Measurements from ENCODE around the gene GLRA3. TPM values are rescaled to one million over a fixed set of nuclear protein-coding genes. Genes with fewer than 3 reads are reported as not detected.

Gene GLRA3
- total RNA-seq, 2 donors from 2014 or later = not detected

GRCh38 chr4:174757736-174758135 is 71.3 kb downstream of the GLRA3 start:
- no peak for DNase-seq (ENCODE audit: low spot score in 2 of 2)
- no peak for ATAC-seq
- no peak overlapping the region for H3K27ac Mint-ChIP-seq
- no peaks in the 10 kb centered on the region for H3K36me3 Mint-ChIP-seq
- H3K9me3 Mint-ChIP-seq = no peaks in the 10 kb centered on the region

DNA sequence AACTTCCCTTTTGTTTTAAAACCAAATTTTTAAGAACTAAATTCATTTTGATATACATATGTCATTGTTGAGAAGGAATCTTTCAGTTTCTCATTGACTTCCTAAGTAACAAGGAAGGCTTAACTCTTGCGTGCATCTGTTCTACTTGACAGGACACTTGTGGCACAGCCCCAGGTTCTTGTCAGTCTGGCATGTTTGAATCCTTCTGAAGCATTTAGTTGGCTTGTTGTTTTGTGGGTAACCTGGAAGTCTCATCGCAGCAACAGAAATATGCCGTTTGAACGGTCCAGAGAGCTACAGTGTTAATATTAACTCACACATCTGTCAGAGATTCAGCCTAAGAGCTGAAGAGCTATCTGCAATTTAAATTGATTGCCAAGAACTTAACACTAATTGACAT is 76.0 kb downstream of the GLRA3 start:
- DNase-seq (ENCODE audit: low spot score in 2 of 2) (no peak), ATAC-seq (no peak)
- Mint-ChIP-seq H3K9me3 (peaks cover 0 to 2% of the 10 kb centered on the region in 2 donors), H3K27ac (no peak overlapping the region), H3K36me3 (no peaks in the 10 kb centered on the region)

- Mint-ChIP-seq H3K36me3 (no peaks in the 10 kb centered on the region), H3K27ac (no peak overlapping the region), H3K9me3 (peaks cover 0 to 7% of the 10 kb centered on the region in 2 donors)
- no peak for ATAC-seq
- no peak for DNase-seq (ENCODE audit: low spot score in 2 of 2)
These were observed 77.0 kb downstream of the GLRA3 start for GRCh38 chr4:174752026-174752425.

GRCh38 chr4:174749091-174749490 is 80.0 kb downstream of the GLRA3 start:
- DNase-seq (ENCODE audit: low spot score in 2 of 2) (no peak), ATAC-seq (no peak)
- Mint-ChIP-seq H3K9me3 (peaks cover 0 to 18% of the 10 kb centered on the region in 2 donors), H3K27ac (no peak overlapping the region), H3K36me3 (no peaks in the 10 kb centered on the region)

- Mint-ChIP-seq H3K36me3 (no peaks in the 10 kb centered on the region), H3K9me3 (peaks cover 0 to 18% of the 10 kb centered on the region in 2 donors), H3K27ac (no peak overlapping the region)
- ATAC-seq (no peak), DNase-seq (ENCODE audit: low spot score in 2 of 2) (no peak)
These were observed 82.3 kb downstream of the GLRA3 start for GRCh38 chr4:174746710-174747109.

- Mint-ChIP-seq H3K9me3 (peaks cover 0 to 14% of the 10 kb centered on the region in 2 donors), H3K27ac (no peak overlapping the region), H3K36me3 (no peaks in the 10 kb centered on the region)
- DNase-seq (ENCODE audit: low spot score in 2 of 2) = no peak
- ATAC-seq = no peak
These were observed 86.5 kb downstream of the GLRA3 start for GRCh38 chr4:174742561-174742960.

DNA sequence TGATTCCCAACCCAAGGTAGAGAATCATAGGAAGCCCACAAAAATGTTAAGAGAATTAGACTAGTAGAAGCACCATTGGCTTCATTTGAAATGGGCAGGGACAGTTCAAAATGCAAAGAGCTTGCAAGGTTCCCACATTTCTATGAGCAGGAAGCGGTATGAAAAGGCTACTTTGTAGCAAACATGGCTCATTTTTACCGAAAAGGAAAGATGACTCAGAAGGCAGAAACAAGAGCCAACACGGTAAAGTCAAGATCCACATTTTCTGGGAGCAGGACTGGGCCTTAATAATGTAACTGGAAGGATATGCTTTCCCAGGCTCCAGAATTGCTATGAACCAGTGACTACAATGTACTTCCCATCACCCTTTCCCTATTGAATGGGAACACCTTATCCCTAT is 89.5 kb downstream of the GLRA3 start:
- DNase-seq (ENCODE audit: low spot score in 2 of 2) (no peak), ATAC-seq (no peak)
- Mint-ChIP-seq H3K36me3 (no peaks in the 10 kb centered on the region), H3K27ac (no peak overlapping the region), H3K9me3 (peaks cover 0 to 3% of the 10 kb centered on the region in 2 donors)

DNA sequence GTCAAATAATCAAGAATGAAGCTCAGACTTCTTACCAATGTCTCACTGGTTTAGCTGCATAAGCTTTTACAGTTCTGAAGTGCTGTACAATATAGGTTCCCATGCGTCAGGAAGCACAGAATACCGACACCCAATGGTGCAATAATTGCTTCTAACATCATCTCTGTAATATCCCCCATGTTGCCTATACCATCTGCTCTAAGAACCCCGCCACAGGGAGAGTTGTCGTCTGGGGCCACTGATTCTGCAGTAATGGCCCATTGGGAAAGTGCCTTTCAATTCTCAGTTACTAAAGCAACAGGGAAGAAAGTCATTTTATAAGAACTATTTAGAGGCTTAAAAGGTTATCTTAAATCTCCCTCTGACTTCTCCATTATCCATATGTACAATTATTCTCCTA is 94.9 kb downstream of the GLRA3 start:
- Mint-ChIP-seq H3K27ac (no peak overlapping the region), H3K9me3 (no peaks in the 10 kb centered on the region), H3K36me3 (no peaks in the 10 kb centered on the region)
- no peak for DNase-seq (ENCODE audit: low spot score in 2 of 2)
- ATAC-seq = no peak

GRCh38 chr4:174717828-174718227 is 111.2 kb downstream of the GLRA3 start:
- ATAC-seq = no peak
- no peak for DNase-seq (ENCODE audit: low spot score in 2 of 2)
- Mint-ChIP-seq H3K27ac (no peak overlapping the region), H3K9me3 (no peaks in the 10 kb centered on the region), H3K36me3 (no peaks in the 10 kb centered on the region)

GRCh38 chr4:174716986-174717770 is 111.9 kb downstream of the GLRA3 start:
- no peak overlapping the region for H3K27ac Mint-ChIP-seq
- ATAC-seq = no peak
- DNase-seq (ENCODE audit: low spot score in 2 of 2) = no peak

GRCh38 chr4:174714393-174715211 is 114.4 kb downstream of the GLRA3 start:
- DNase-seq (ENCODE audit: low spot score in 2 of 2) (peak in 1 of 2 donors; percentile 11), ATAC-seq (peak in 1 of 2 donors; percentile 58)
- Mint-ChIP-seq H3K9me3 (no peaks in the 10 kb centered on the region), H3K27ac (no peak overlapping the region), H3K36me3 (no peaks in the 10 kb centered on the region)

More at GRCh38 chr4:174716986-174717770, 111.9 kb downstream of the GLRA3 start:
- H3K36me3 Mint-ChIP-seq = no peaks in the 10 kb centered on the region
- H3K9me3 Mint-ChIP-seq = no peaks in the 10 kb centered on the region

GRCh38 chr4:174713821-174714220 is 115.2 kb downstream of the GLRA3 start:
- Mint-ChIP-seq H3K9me3 (no peaks in the 10 kb centered on the region), H3K36me3 (no peaks in the 10 kb centered on the region), H3K27ac (no peak overlapping the region)
- DNase-seq (ENCODE audit: low spot score in 2 of 2) (no peak), ATAC-seq (no peak)

DNA sequence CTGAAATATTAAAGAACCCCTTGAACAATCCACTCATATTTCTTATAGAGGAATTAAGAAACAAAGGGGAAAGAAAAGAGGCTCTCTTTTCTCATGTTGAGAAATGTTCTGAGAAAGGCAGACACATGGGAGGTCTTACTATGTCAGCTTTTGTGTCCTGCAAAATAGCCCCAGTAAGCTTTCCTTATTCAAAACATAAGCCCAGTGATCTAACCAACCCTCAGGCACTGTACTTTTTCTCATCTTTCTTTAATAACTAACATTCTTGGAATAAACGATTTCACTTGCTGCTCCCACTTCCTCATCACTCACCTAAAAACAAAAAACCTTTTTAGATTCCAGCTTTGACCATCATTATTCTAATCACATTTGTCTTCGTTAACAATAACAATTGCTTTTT is 115.9 kb downstream of the GLRA3 start:
- H3K9me3 Mint-ChIP-seq = no peaks in the 10 kb centered on the region
- DNase-seq (ENCODE audit: low spot score in 2 of 2) = no peak
- no peak for ATAC-seq
- H3K27ac Mint-ChIP-seq = no peak overlapping the region
- no peaks in the 10 kb centered on the region for H3K36me3 Mint-ChIP-seq

GRCh38 chr4:174709526-174709925 is 119.5 kb downstream of the GLRA3 start:
- no peak overlapping the region for H3K27ac Mint-ChIP-seq
- ATAC-seq = no peak
- no peaks in the 10 kb centered on the region for H3K36me3 Mint-ChIP-seq

GRCh38 chr4:174708381-174708780 is 120.7 kb downstream of the GLRA3 start:
- Mint-ChIP-seq H3K9me3 (no peaks in the 10 kb centered on the region), H3K27ac (no peak overlapping the region), H3K36me3 (no peaks in the 10 kb centered on the region)
- DNase-seq (ENCODE audit: low spot score in 2 of 2) = no peak
- no peak for ATAC-seq

More at GRCh38 chr4:174709526-174709925, 119.5 kb downstream of the GLRA3 start:
- DNase-seq (ENCODE audit: low spot score in 2 of 2) = no peak
- no peaks in the 10 kb centered on the region for H3K9me3 Mint-ChIP-seq

GRCh38 chr4:174707902-174708301 is 121.1 kb downstream of the GLRA3 start:
- Mint-ChIP-seq H3K27ac (no peak overlapping the region), H3K9me3 (no peaks in the 10 kb centered on the region), H3K36me3 (no peaks in the 10 kb centered on the region)
- DNase-seq (ENCODE audit: low spot score in 2 of 2) = no peak
- ATAC-seq = no peak

DNA sequence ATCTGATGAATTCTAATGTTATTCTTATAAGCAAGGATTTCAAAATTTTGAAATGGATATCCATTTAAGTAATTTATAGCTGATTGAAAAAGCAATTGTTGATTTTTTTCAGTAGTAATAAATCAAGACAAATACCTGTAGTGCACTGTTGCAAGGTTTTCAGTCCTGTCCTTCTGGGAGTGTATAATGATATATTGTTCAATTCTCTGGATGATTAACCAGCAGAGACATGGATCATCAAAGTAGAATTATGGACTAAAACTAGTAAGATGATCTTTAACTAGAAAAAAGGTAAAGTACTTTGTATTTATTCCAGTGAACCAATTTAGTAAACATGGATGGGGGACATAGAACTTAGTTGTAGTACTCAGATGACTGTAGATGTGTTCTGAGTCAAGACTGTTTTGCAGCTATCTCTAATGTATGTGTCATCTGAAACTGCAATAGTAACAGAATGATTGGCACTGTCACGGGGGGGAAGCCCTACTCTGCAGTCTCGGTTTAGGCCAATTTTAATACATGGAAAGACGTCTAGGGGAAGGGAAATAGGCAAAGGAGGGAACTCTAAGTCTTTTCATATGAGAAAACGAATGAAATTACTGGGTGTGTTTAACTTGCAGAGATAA is 121.9 kb downstream of the GLRA3 start:
- DNase-seq (ENCODE audit: low spot score in 2 of 2) (no peak), ATAC-seq (peak; percentile 51 to 100)
- no peak overlapping the region for H3K27ac Mint-ChIP-seq
- no peaks in the 10 kb centered on the region for H3K9me3 Mint-ChIP-seq
- no peaks in the 10 kb centered on the region for H3K36me3 Mint-ChIP-seq

All from activated naive CD4-positive, alpha-beta T cell treated with anti-CD3 and anti-CD28 coated beads, Interleukin-2, amount 50 U/mL, for 72 hours (primary cell).